Measurements from ENCODE around the gene ZNFX1.

ZNFX1 gene

GRCh38 chr20:49278036-49278817 lies at the start of gene ZNFX1 (continued):
- TF ChIP-seq ZFP69B (tag by site-specific recombination; IDR thresholded peaks at IDR 0.05) (peak; percentile 61), ZNF449 (tag by site-specific recombination; IDR thresholded peaks at IDR 0.05) (peak; percentile 34; the same call in 1 of the 2 replicates), ZNF768 (tag by site-specific recombination; IDR thresholded peaks at IDR 0.05) (no peak), GLIS2 (tag by site-specific recombination; IDR thresholded peaks at IDR 0.05) (peak; percentile 95), ZBTB11 (tag by site-specific recombination; conservative IDR thresholded peaks at IDR 0.05; ENCODE audit: low read depth) (peak; percentile 58), ZBTB48 (tag by site-specific recombination; IDR thresholded peaks at IDR 0.05) (0 out of 2 replicates have a peak, but pooled peaks have one; percentile 25), KLF7 (tag by site-specific recombination; IDR thresholded peaks at IDR 0.05; ENCODE audit: borderline replicate concordance) (peak; percentile 37; the same call in 1 of the 2 replicates), ZNF19 (tag by site-specific recombination; IDR thresholded peaks at IDR 0.05; ENCODE audit: low read depth) (no peak), ZNF639 (tag by site-specific recombination; IDR thresholded peaks at IDR 0.05) (peak; percentile 93), YY2 (tag by site-specific recombination; IDR thresholded peaks at IDR 0.05) (peak; percentile 92), PRDM1 (tag by site-specific recombination; IDR thresholded peaks at IDR 0.05) (peak; percentile 50; the same call in 1 of the 2 replicates), ZNF280D (tag by site-specific recombination; IDR thresholded peaks at IDR 0.05) (peak; percentile 86; the same call in 1 of the 2 replicates)

GRCh38 chr20:49326026-49326425 lies 48.2 kb upstream of the ZNFX1 start:
- POLR2A ChIA-PET: no interaction called here
- no peak for TF ChIP-seq INSM2 (tag by site-specific recombination; IDR thresholded peaks at IDR 0.05)
- no peak for TF ChIP-seq ZNF704 (tag by site-specific recombination; IDR thresholded peaks at IDR 0.05)
- no peak for TF ChIP-seq ZNF701 (tag by site-specific recombination; IDR thresholded peaks at IDR 0.05)
- no peak for TF ChIP-seq ZBTB1 (tag by site-specific recombination; IDR thresholded peaks at IDR 0.05)
- TF ChIP-seq PRDM10 (tag by site-specific recombination; IDR thresholded peaks at IDR 0.05): no peak
- no peak for TF ChIP-seq ZNF184 (tag by site-specific recombination; IDR thresholded peaks at IDR 0.05)
- no peak for TF ChIP-seq OSR2 (tag by site-specific recombination; IDR thresholded peaks at IDR 0.05)

More at GRCh38 chr20:49326026-49326425, 48.2 kb upstream of the ZNFX1 start:
- CTCF ChIA-PET: interaction anchor here (0.6 to 0.9 kb wide), 4 partner anchors 76 to 444 kb away, joined by 3 to 8 read pairs (median 4); no protein-coding TSS in a partner anchor
- Histone ChIP-seq H3K4me1 (ENCODE audit: control insufficient read depth, insufficient read depth, low read length) (no peaks in the 10 kb centered on the region), H3K36me3 (ENCODE audit: control insufficient read depth in 2 of 2, insufficient read depth in 1 of 2, low read length in 2 of 2) (no peaks in the 10 kb centered on the region), H3K27ac (ENCODE audit: extremely low read depth, low read depth, low read length) (no peak overlapping the region), H3K9me3 (ENCODE audit: control insufficient read depth, insufficient read depth, low read depth, low read length) (no peaks in the 10 kb centered on the region), H3K4me3 (ENCODE audit: low read depth, low read length) (no peak overlapping the region)

Data from HEK293 (cell line).